Activated gamma-delta T cell treated with anti-CD3 and anti-CD28 coated beads, Interleukin-2, amount 50 U/mL, for 16 hours (primary cell): ENCODE results near the gene NR1I3.
A peak's percentile ranks its signal among the peaks of the same experiment; 100 is the strongest.

Experiments
- DNase-seq: peaks from one replicate; pipeline ENCODE4 v3.0.0-alpha.2; 2020; ENCODE audit warnings: low read depth

Gene NR1I3

DNA sequence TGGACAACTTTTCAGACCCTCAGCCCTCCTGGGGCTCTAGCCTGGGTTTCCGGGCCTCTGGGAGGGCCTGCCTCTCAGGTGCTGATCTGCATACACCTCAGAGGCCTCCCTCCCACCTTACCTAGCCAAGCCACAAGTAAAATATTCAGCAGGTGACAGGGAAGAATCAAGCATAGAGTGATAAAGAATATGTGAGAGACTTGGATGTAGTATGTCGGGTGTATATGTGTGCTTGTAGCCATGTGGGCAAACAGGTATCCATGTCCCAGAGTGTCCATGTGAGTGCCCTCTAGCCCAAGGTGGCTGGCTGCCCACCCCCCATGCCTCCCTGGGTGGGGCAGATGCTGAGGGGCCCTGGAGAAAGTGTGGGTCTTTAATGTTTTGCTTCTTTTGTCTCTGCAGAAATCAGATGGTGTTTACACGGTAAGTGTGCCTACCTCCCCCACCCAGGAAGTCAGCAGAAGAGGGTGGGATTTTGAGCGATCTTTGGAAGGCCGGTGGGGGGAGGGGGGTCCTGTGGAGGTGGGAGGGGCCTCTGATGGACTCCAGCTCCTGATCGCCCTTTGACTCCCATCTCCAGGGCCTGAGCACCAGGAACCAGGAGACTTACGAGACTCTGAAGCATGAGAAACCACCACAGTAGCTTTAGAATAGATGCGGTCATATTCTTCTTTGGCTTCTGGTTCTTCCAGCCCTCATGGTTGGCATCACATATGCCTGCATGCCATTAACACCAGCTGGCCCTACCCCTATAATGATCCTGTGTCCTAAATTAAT is 19.5 kb downstream of the NR1I3 start:
- no peak for DNase-seq

- no peak for DNase-seq
Observed at GRCh38 chr1:161217831-161218230, 20.2 kb downstream of the NR1I3 start.

- no peak for DNase-seq
Observed at GRCh38 chr1:161216945-161217712, 20.9 kb downstream of the NR1I3 start.

DNA sequence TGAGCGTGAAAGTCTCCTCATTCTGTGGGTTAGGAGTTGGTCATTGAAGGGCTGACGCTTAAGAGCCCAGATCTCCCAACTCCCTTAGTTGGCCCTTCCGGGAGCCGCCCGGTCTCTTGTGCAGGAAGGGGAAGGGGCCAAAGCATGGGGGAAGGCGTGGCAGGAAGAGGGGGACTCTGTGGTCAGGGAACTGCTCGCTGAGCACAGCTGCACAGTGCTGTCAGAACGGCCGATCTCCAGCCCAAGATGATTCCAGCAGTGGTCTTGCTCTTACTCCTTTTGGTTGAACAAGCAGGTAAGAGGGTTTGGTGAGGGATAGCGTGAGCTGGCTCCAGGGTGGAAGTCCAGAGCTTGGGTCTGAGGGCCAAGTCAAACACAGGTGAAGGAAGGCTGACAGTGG is 22.9 kb downstream of the NR1I3 start, which contains the start of gene FCER1G:
FCER1G (plus strand) TSS at position 220 of the 400 bp plus-strand sequence; CDS start at position 247, 27 bp downstream.
- no peak for DNase-seq

DNA sequence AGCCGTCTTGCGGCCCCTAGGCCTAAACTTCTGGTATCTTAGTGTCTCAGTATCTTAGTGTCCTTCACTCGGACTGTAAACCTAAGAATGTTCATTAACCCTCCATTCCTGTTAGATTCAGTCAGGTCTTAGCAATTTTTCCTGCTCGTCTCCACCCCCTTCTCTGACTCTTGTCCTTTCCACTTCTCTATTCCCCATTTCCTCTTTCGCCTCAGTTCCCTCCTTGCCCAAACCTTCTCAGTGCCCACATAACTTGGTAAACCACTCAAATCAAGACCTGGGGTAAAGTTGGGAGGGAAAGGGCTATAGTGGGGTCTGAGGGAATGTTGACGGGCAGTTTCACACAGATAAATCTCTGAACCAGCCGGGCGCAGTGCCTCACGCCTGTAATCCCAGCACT is 23.6 kb downstream of the NR1I3 start:
- DNase-seq: no peak

DNA sequence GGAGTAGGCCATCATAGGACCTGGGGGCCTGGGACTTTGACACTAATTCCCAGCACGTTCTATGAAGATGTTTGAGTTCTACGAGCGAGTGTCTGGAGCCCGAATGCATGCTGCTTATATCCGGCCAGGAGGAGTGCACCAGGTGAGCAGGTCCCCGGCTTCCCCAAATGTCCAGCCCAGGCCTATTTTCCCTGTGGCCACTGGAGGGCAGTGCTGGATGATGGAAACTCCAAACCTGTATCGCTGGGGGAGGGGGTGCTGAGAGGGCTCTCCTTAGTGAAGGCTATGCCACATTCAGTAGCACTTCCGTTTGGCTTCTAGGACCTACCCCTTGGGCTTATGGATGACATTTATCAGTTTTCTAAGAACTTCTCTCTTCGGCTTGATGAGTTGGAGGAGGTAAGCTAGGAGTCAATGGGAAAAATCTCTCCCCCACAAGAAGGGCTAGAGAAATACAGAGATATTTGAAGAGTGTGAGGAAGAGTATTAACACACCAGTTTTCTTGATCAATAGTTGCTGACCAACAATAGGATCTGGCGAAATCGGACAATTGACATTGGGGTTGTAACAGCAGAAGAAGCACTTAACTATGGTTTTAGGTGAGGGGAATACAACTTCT is 28.1 kb downstream of the NR1I3 start:
- DNase-seq: peak; percentile 58

DNA sequence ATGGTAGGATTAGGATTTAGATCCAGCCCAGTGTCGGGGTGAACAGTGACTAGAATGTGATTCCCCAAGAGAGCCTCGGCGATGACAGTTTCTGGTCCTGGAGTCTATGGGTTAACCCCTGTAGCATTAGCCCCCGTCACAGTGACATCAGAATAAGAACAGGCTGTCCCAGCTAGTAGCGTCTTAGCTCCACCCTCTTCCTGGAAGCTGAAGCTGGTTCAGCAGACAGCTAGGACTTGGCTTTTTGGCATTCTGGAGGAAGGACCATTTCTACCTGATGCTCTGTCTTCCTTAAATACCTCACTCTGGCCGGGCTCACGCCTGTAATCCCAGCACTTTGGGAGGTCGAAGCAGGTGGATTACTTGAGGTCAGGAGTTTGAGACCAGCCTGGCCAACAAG is 30.8 kb downstream of the NR1I3 start:
- DNase-seq: no peak

DNA sequence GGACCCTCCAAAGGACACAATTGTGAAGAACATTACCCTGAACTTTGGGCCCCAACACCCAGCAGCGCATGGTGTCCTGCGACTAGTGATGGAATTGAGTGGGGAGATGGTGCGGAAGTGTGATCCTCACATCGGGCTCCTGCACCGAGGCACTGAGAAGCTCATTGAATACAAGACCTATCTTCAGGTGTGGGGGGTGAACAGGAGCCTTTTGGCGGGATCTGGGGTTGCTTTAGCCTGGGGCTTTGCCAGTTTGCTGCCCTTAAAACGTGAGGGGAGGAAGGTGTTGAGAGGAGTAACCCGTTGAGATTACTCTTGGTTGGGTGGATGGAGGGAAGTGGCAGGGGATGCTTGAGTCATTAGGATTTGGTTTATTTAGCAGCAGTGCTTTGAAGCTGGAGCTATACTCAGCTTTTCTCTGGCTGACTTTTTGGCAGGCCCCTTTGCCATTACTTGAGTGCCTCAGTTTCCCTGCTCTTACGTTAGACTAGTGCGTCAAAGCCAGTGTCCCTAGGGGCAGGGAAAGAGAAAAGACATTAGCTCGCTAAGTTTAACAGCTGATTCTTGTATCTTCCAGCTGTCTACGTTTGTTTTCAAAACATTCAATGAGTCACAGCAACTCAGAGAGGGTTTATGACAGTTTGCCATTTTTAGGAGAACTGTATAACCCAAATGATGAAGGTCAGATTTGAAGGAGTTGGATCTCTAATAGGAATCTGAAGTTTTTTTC is 31.4 kb downstream of the NR1I3 start:
- no peak for DNase-seq

DNA sequence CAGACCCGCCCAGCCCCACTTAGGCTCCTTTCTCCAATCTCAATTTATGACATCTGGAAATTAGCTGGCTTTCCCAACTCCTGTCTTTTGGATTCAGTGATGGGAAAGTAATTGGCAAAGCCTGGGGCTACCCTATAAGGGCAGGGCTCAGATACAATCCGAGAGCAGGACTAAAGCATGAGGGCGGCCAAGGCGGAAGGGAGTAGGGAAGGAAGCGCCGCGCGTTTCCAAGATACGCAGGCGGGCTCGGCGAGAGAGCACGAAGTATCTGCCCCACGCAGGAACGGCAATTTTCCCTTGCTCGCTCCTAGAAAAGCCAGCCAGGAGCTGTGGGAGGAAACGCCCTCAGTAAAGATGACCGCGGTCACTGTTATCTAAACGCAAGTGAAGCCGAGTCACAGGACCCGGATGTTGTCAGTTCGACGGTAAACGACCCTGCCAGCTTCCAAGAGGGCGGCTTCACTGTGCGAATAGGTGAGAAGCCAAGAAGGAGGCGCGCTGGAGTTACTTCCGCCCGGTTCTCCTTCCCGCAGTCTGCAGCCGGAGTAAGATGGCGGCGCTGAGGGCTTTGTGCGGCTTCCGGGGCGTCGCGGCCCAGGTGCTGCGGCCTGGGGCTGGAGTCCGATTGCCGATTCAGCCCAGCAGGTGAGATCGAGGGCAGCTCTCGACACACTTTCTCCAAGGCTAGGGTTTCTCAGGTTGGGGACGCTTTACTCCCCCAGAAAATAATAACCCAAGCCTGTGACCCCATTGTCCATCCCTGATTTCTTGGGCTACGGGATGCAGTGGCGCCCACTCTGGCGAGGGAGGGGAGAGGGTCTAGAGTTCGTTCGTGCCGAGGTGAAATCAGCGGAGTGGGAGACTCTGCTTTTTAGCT is 35.9 kb downstream of the NR1I3 start, which contains the start of gene NDUFS2:
NDUFS2 (plus strand) TSS at position 532 of the 877 bp plus-strand sequence; CDS start at position 551, 19 bp downstream.
- peak; percentile 94 for DNase-seq

DNA sequence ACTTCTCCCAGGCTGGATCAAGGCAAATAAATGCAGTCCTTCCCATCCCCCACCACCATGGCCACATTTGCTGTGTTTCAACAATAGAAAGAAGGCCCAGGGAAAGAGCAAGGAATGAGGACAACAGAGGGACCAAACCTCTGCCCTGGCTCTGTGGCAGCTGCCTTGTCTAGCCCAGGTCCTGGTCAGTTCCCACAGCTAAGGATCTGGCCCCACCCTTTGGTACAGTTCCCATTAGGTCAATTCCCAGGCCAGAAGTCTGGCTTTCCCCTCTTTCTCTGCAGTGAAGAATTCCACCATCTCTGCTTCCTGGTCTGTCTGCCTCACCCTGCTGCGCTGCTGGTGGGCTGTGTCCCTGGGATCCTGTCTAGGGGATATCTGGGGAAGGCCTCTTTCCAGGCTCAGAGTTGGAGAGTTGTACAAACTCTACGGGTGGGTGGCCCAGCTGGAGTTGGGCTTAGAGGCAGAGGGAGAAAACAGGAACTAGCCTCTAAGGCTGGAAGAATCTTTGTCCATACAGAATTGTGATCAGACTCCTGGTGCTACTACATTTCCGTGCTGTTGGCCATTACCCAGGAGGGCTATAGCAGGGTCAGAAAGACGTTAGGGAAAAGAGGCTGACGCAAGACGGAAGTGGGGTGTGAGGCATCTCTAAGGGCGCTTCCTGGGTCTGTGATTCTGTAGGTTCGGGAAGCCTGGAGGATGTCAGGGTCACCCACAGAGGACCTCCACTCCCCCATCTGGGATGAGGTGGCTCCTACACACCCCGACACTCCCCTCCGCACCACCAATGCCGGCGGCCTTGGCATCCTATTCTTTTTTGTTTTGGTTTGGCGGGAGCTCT is 36.8 kb downstream of the NR1I3 start:
- no peak for DNase-seq

- no peak for DNase-seq
Observed at GRCh38 chr1:161200421-161200991, 37.5 kb downstream of the NR1I3 start.

DNA sequence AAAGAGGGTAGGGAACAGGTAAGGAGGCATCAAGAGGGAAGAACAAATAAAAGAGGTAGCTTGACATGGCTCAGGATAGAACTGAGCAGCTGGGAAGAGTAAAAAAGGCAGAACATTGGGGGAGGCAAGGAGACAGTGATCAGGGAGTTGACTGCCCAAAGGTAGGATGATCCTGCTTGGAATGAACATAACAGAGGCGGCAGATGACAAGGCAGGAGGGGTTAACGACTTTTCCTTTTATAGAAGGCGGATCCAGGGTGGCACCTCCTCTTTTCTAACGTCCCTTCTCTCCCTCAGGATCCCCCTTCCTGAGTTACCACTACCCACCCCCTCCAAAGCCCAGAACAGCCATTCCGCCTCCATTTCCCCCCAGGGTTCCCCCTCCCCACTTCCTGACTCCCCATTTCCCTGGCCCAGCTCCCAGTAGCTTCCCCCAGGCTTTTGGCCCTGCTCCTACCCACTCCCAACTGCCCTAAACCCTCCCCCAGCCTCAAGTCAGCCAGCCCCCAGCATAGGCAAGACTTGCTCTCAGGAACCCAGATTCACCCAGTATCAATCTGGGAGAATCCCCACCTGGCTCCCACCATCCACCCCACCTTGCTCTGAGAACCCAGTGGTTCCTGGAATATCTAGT is 38.4 kb downstream of the NR1I3 start:
- DNase-seq: no peak

DNA sequence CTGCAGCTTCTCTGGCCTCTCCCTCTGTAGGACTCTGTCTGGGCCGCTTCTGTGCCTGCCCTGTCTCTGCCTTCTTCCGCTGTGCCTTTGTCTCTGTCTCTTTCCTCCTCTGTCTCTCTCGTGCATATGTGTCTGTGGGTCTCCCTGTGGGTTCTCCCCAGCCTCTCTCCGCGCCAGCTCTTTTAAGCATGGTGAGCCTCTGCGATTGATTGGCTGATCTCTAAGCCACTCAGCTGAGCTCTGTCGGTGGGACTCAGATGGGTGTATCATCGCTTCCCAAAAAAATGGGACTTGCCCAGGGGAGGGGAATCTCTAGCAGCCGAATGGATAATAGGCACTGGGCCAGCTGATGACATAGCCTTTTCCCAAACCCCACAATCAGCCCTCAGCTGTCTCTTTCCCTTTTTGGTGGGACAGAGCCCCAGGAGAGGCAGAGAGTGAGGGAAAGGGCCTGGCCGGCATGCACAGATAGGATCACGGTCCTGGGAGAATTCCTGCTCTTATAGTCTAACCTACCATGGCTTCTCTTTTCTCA is 39.0 kb downstream of the NR1I3 start, which contains the start of gene ADAMTS4:
ADAMTS4 (minus strand) TSS at position 158 of the 535 bp plus-strand sequence. CDS start 427 bp downstream, outside the sequence.
- no peak for DNase-seq

- no peak for DNase-seq
Observed at GRCh38 chr1:161198194-161198896, 39.7 kb downstream of the NR1I3 start.

- no peak for DNase-seq
Observed at GRCh38 chr1:161197560-161198193, 40.3 kb downstream of the NR1I3 start.

- no peak for DNase-seq
Observed at GRCh38 chr1:161196521-161197451, 41.2 kb downstream of the NR1I3 start.

DNA sequence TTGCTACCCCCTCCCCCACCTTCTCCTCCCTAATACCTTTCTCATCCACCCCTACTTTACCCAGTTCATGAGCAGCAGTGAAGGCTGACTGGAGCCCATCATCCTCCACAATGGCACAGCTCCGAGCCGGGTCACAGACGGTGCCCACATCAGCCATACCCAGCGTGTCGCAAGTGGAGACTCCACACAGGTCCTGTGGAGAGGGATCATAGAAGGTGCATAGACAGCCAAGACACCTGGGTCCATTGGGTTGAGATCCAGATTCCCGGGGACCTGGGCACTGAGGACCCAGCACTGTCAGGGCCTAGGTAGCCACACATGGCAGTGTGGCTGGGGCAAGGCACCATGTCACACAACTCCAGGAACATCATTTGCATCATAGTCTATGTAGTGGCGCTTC is 41.9 kb downstream of the NR1I3 start:
- no peak for DNase-seq
